Measurements from ENCODE around the gene DNASE1.
"Not testable (repeated sequence)": the region's sequence is repeated elsewhere in the genome, so short reads cannot be mapped to it uniquely, and the experiment has no call there.

Gene DNASE1, protein sequence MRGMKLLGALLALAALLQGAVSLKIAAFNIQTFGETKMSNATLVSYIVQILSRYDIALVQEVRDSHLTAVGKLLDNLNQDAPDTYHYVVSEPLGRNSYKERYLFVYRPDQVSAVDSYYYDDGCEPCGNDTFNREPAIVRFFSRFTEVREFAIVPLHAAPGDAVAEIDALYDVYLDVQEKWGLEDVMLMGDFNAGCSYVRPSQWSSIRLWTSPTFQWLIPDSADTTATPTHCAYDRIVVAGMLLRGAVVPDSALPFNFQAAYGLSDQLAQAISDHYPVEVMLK

DNA sequence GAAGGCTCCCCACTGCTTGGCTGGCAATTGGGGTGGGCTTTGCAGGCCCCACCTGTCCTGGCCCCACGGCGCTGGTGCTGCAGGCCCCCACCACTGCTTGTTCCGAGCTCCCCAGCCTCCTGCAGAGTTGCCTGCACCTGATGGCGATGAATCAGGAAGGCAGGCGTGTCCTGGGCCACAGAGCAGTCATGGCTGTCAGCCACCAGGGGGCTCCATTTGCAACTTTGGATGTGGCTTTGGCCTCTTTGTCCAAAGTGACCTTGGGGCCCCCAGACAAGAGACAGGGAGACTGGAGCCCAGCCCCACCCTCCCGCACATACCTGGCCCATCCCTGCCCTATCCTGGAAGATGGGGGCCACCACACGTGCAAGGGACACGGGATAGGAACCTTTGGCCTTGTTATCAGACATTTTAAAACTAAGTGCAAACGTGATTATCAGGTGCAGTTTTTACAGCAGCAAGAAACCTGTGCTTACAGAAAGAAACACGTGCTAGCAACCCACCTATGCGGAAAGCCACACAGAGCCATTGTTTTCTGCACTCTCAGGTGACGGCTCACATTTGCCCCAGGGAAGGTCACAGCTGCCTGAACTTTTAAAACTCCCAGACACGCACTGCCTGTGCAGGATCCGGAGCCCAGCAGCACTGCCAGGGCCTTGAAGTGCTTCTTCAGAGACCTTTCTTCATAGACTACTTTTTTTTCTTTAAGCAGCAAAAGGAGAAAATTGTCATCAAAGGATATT lies at the start of gene DNASE1:
Gene DNASE1 (plus strand): TSS at position 443 of the 743 bp plus-strand sequence. CDS start 683 bp downstream, outside the sequence.
- peak; percentile 55 to 73 for ATAC-seq

DNA sequence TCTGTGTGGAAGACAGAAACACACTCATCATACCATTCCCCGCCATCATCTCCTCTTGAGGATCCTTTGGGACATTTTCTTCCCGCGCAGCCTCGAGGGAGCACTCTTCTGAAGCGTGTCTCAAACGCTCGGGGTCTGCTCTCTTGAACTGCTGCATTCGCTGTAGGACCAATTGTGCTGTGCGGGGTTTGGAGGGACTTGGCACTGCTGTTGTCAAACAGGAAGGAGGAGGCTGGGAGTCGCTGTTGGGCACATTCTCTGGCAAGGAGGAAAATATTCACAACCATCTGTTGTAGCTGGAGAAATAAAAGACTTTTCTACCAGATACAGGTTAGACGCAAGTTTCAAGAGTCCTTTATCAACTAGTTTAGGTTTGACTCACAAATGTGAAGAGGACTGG lies 48.0 kb upstream of the DNASE1 start:
- ATAC-seq = no peak

DNA sequence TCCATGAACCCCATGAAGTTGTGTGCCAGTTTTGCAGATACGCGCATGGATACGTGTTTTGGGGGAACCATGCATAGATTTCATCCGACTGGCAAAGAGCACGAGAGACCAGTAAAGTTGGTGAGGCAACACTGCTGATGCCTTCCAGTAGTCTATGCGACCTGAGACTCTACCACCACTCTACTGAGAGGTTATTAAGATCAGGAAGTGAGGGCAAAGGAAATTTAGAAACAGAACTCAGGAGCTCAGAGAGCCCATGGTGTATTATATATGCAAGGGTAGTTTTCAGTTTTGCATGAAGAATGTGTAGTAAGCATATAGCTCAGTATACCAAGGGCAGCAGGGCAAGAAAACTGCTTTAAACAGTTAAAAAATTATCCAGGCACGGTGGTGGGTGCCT lies 47.3 kb upstream of the DNASE1 start:
- ATAC-seq = no peak

DNA sequence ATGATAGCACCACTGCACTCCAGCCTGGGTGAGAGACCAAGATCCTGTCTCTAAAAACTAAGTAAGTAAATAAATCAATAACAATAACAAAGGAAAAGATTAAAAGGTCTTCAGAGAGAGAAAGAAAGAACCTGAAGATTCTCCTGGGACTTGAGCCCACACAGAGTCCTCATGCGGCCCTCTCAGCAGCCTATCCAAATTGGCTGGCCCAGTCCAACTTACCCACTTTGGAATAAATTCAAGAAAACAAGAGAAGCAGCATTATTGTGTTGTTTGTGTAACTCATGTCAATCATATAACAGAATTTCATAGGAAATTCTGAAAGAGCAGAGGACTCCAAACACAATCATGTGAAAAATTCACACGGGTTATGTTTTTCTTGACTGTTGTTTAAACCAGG lies 46.9 kb upstream of the DNASE1 start:
- ATAC-seq = no peak

DNA sequence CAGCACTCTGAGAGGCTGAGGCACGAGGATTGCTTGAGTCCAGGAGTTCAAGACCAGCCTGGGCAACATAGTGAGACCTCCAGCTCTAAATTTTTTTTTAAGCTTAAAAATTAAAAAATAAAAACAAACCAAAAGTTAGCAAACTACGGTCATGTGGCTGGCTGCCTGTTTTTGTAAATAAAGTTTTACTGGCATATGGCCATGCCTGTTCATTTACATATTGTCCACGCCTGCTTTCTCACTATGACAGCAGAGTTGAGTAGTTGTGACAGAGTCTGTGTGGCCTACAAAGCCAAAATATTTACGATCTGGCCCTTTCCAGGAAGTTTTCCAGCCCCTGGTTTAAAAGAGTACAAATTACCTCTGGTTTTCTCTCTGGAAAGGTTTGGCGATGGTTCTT lies 46.4 kb upstream of the DNASE1 start:
- no peak for ATAC-seq

DNA sequence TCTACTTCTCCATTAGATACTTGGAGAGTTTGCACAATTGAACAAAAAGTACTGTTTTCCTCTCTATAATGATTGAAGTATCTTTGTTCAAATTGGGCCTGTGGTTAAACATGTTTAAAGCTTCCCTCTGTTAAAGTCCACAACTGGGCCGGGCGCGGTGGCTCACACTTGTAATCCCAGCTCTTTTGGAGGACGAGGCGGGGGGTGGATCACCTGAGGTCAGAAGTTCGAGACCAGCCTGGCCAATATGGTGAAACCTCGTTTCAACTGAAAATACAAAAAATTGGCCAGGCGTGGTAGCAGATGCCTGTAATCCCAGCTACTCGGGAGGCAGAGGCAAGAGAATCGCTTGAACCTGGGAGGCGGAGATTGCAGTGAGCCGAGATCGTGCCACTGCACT lies 45.5 kb upstream of the DNASE1 start:
- not testable (repeated sequence) for ATAC-seq

DNA sequence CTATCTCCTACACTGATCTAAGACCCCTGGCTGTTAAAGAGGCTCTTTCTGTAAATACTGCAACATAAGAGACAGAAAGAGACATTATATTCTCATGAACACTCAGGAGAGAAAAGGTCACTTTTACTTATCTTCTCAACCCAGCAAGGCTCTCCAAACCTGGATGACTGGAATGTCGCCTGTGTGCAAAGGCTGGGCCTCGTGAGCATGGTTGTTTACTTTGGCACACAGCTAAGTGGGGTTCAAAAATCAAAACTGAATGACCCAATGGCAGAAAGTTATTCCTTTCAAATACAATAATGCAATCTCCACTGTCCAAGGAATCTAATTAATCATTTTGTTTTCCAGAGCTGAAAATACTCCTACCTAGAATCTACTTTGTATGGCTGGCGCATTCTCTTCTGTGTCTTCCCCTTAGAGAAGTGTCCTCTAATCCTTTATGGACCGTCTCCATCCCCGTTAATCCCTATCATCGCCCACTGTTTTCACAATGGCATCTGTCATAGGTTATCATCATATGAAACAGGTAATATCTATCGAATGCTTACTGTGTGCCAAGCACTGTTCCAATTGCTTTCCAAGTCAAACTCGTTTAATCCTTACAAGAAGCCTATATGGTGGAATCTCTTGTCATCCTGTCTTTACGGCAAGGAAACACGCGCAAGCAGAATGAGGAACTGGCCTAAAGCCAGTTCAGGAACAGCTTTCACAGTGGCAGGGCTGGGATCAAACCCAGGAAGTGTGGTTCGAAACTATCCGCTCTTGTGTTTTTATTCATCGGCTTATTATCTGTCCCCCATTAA lies 44.4 kb upstream of the DNASE1 start:
- ATAC-seq = no peak

DNA sequence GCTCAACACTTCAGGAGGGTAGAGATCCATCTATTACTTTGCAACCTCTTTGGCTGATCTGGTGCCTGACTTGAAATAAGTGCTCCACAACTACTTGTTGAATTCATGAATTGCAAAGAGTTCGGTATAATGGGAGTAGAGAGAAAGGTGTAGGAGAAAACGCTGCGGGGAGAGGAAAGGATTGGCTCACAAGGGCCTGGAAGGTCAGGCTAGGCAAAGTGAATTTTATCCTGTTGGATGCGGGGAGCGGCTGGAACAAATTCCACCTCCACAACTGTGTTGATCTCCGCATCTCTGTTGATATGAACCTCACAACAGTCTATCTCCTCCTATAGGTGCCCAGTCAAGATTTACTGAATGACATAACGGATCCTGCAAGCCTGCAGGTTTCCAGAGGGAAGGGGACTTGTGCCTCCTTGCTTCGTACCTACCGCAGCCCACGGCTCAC lies 43.8 kb upstream of the DNASE1 start:
- ATAC-seq = no peak

DNA sequence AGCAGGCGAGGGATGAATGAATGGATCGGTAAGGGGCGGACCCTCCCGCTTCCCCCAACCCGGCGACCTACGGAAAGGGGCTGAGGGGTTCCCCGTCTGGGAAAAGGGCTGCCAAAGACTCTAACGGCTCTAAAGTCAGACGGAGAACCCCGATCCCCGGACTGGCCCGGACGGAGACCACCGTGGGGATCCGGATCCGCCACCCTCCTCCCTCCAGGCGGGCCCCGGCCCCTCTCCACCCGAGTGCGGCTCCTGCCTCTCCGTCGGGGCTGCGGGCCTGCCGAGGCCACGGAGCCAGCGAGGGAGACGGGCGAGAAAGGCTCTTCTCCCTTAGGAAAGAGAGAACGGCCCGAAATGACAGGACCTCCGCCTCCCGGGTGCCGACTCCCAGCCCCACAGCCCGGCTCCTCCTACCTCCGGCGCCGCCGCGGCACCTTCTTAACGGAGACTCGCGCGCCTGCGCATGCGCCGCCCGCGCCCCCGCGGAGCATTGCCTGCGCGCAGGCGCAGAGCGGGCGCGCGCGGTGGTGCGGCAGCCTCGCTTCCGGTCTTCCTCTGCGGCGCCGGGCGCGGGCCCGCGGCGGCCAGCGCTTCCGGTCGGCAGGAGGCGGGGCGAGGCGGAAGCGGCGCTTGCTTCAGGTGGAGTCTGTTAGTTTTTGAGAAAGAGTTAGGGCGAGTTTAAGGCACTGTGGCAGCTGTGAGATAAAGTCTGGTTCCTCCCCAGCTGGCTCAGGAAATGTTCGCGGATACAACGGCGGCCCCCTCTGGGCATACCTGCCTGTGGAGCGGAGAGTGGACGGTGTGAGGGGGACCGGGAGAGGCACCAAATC lies 43.1 kb upstream of the DNASE1 start, which contains the start of gene SLX4:
Gene SLX4 (minus strand): TSS at position 461 of the 830 bp plus-strand sequence. CDS start 2,642 bp downstream, outside the sequence.
- peak; percentile 88 to 90 for ATAC-seq

DNA sequence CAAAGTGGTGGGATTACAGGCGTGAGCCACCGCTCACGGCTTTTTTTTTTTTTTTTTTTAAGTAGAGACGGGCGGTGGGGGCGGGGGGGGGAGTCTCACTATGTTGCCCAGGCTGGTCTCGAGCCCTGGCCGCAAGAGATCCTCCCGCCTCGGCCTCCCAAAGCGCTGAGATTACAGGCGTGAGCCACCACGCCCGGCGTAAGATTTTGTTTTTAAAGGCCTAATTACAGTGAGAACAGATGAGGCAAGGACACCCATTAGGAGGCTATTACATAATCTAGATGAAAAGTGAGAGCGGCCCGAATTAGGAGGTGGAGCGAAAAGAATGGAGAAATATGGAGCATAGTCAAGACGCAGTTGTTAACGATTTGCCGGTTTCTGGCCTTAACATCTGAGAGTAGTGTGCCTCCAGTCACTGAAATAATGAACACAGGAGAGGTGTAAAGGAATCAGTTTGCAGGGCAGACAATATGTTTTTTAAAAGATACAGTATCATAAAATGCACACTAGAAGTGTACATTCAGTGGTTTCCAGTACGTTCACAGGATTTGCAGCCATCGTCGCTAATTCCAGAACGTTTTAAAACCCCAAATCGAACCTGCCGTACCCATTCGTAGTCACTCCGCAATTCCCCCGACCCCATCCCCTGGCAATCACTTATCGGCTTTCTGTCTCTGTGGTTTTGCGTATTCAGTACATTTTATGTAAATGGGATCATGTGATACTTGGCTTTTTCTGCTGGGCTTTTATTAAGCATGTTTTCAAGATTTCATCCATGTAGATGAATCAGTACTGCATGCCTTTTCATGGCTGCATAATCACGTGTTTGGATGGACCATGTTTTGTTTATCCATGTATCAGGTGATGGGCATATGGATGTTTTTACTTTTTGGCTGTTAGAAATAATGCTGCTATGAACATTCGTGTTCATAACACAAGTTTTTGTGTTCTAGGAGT lies 41.7 kb upstream of the DNASE1 start:
- no peak for ATAC-seq

DNA sequence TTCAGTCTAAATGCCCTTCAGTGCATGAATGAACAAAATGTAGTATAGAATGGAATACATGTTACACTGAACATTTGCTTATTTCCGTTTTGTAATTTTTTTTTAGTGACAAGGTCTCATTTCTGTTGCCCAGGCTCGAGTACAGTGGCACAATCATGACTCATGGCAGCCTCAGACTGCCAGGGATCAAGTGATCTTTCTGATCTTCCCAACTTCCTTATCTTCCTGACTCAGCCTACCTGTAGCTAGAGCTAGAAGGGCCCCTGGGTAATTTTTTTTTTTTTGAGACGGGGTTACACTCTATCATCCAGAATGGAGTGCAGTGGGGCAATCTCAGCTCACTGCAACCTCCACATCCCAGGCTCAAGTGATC lies 35.7 kb upstream of the DNASE1 start:
- ATAC-seq = no peak

DNA sequence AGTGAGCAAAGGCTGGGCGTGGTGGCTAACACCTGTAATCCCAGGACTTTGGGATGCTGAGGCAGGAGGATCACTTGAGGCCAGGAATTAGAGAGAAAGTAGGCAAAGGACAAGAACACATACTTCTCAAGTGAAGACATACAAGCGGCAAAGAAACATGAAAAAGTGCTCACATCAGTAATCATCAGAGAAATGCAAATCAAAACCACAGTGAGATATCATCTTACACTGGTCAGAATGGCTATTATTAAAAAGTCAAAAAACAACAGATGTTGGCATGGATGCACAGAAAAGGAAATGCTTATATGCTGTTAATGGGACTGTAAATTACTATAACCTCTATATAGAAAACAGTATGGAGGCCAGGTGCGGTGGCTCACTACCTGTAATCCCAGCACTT lies 30.8 kb upstream of the DNASE1 start:
- ATAC-seq = no peak

DNA sequence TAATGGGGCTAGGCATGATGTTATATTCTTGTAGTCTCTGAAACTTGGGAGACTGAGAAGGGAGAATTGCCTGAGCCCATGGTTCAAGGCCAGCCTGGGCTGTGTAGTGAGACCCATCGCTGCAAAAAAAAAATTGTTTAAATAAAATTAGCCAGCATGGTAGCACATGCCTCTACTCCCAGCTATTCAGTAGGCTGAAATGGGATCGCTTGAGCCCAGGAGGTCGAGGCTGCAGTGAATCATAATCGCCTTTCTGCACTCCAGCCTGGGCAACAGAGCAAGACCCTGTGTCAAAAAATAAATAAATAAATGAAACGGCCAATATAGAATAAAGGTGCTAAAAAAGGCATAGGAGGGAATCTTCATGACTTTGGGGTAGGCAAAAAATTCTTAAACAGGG lies 29.2 kb upstream of the DNASE1 start:
- ATAC-seq = no peak

DNA sequence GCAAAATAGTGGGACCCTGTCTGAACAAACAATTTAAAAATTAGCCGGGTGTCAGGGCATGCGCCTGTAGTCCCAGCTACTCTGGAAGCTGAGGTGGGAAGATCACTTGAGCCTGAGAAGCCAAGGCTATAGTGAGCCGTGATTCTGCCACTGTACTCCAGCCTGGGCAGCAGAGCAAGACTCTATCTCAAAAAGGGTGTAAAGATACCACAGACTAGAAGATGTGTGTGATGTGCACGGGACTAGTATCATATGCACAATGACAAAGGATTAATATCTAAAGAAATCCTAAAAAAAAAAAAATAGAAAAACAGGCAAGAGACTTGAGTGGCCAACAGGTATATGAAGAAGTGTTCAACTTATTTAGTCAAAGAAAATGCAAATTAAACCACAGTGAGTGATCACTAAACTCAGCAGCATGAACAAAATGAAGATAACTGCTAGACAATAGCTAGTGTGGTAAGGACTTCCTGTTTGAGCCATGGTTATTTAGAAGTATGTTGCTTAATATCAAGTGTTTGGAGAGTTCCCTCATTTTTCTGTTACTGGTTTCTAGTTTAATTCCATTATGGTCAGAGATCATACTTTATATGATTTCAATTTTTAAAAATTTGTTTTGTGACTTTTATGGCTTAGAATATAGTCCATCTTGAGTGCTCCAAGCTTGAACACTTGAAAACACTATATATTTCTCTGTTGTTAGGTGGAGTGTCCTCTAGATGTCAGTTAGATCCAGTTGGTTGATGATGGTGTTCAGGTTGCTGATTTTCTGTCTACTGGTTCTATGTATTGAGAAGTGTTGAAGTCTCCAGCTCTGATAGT lies 28.4 kb upstream of the DNASE1 start:
- ATAC-seq = peak; percentile 88 to 96

DNA sequence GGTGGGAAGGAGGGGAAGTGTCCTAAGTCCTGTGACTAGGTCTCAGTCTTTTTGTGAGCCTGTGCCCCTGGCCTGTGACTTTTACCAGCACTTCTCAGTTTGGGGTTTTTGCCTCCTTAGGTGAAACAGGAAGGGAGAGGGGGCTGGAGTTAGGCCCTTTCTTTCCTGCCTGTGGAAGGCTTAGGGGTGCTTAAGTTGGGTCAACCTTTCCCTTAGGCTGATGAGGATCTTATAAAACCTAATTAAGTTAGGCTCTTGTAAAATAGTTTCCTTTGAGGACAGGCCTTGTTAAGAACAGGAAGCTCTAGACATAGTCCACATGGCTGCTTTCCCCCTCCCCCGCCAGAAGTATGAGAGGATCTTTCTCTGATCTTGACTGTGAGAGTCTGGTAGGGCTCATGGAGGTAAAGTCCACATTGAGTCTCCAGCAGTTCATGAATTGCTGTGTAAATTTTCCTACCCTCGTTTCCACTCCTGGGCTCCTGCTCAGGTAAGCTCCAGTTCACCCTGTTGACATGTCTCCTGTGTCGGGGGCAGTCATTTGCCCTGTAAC lies 17.0 kb upstream of the DNASE1 start:
- peak; percentile 71 to 72 for ATAC-seq

DNA sequence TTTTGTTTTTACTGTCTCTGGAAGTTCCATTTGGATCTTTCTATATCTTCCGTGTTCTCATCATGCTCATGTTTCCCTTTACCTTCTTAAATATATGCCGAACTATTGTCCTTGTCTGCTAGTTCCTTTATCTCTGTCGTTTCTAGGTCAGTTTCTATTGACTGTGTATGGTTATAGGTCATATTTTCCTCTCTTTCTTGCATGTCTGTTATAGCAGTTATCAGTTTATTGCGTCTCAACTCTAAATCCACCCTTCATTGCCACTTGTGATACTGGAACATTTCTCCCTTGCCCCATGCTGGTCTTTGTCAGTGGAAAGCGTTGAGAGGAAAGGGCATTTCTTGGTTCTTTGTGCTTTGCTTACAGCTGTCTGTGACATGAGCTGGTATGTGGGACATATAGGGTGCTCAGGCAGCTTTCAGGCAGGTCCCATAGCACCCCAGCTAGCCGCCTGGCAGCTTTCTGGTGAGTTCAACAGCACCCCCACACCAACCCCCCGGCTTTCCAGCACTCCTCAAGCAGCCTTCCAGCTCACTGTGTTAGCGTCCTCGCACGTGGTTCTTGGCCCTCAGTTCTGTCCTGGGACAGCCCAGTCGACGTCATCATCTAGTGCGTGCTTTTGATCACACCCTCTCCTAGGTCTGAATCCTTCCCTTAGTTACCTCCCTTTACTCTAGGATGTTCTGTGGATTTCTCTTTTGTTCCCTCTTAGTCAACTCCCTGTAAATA lies 15.4 kb upstream of the DNASE1 start:
- ATAC-seq = no peak

DNA sequence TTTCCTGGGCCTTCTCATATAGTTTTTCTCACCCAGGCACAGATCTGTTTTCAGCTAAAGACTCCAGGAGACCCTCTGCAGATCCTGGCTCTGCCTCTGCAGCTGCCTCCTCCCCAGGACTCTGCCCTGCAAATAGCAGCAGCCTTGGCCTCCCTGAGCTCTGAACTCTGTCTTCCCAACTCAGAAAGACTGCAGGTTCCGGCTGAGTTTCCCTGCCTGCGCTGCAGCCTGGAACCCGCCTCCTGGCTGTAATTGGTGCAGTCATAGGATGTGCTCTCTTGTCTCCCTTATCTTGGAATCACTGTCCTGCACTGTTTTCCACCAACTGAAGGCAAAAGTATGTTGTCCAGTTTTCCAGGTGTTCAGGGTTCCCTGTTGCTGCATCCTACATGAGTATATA lies 14.3 kb upstream of the DNASE1 start:
- no peak for ATAC-seq

DNA sequence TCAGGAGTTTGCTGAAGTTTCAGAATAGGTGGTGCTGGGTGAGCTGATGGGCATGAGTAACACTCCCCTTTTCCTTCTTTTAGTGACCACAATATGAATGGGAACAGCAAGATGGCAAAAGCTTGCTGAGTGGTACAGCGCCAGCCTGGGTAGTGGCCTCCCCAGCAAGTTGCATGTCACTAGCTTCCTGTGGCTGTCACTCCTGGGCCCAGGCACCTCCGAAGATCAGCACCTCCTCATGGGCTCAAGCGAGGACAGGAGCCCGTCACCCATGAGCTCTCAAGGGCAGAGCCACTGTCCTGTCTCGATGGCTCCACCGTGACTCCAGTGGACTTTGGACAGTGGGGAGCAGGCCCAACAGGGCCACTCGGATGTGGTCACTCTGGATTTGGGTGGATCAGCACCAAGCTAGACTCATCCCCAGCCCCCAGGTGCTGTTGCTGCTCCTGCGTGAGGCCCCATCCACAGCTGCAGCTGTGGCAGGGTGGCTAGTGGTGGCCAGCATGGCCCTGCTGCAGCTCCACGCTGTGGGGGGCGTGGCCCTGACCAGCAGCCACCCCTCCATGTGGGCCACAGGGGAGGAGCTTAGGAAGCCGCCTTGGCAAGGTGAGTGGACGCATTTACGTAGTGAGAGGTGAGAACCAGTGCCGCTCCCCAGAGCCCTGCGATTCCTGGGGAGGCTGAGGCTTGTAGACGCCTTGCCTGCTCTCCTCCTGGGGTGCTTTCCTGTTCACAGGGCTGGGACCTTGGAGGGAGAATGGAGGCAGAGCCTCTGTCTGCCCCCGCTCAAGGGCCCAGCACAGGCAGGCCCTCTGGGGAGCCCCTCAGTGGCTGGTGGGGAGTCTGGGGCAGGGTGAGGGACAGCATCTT lies 13.6 kb upstream of the DNASE1 start:
- no peak for ATAC-seq
